ENCODE measurements around the gene PLXNA4.

DNA sequence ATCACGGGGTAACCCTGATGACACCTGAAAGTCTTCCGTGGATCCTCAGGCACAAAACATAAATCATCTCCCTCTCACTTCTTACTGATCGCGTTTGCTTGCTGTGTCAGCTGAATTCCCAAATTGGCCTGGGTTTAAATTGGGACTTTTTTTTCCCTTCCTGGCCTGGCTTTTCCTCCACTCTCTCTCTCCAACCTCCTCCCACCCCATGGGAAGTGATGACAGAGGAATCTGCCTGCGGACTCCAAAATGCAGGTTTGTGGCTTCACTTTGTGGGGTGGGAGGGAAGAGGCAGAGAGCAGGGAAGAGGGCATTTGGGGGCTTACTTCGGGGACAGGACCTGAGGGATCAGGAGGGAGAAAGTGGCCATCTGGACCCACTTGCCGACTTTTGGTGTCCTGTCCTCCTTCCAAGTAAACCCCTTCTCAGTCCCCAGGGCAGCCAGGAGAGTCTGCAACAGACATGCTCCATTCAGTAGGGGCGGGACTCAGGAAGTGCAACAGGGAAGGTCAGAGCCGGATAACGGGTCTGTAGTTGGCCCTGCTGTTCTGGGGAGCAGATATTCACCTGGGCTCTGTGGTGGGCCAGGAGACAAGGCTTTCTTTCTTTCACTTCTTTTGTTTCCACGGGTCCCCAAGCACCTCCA is 172.7 kb downstream of the PLXNA4 start:
- TF ChIP-seq EZH2 (IDR thresholded peaks at IDR 0.05; ENCODE audit: borderline replicate concordance, low read length), result no peak
- TF ChIP-seq, protein P1, sequence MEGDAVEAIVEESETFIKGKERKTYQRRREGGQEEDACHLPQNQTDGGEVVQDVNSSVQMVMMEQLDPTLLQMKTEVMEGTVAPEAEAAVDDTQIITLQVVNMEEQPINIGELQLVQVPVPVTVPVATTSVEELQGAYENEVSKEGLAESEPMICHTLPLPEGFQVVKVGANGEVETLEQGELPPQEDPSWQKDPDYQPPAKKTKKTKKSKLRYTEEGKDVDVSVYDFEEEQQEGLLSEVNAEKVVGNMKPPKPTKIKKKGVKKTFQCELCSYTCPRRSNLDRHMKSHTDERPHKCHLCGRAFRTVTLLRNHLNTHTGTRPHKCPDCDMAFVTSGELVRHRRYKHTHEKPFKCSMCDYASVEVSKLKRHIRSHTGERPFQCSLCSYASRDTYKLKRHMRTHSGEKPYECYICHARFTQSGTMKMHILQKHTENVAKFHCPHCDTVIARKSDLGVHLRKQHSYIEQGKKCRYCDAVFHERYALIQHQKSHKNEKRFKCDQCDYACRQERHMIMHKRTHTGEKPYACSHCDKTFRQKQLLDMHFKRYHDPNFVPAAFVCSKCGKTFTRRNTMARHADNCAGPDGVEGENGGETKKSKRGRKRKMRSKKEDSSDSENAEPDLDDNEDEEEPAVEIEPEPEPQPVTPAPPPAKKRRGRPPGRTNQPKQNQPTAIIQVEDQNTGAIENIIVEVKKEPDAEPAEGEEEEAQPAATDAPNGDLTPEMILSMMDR (IDR thresholded peaks at IDR 0.05; ENCODE audit: low read length), result no peak
